Calu3 (cell line): ENCODE data around the gene IBA57. TPM values are rescaled to one million over a fixed set of nuclear protein-coding genes. Genes with fewer than 3 reads are reported as not detected.

Source experiments
- BruUV-seq: library from RNA; stranded (reverse); fragments of 400-500 nt; replicated peaks from 2 replicates; lab custom pipeline; 2021; lab: Mats Ljungman, UMichigan
- CTCF ChIA-PET: fragments of 300-600 bp; sonication (Branson Sonifier 250); formaldehyde crosslinking; loops from one replicate; lab custom pipeline; 2022; ENCODE audit warnings: antibody characterized with exemption; lab: Charles Lee
- DNase-seq: peaks from one replicate; pipeline ENCODE4 v3.0.0; 2022
- H3K27ac Mint-ChIP-seq: one replicate; pipeline ENCODE4 v1.8.0; 2022; ENCODE audit warnings: mixed read lengths; ENCODE audit not compliant: unreplicated experiment
- H3K27me3 Mint-ChIP-seq: one replicate; pipeline ENCODE4 v1.8.0; 2022; ENCODE audit warnings: mixed read lengths; ENCODE audit not compliant: unreplicated experiment
- H3K36me3 Mint-ChIP-seq: one replicate; pipeline ENCODE4 v1.8.0; 2022; ENCODE audit warnings: mild to moderate bottlenecking, moderate library complexity, mixed read lengths; ENCODE audit not compliant: insufficient read depth, unreplicated experiment
- H3K4me1 Mint-ChIP-seq: one replicate; pipeline ENCODE4 v1.8.0; 2022; ENCODE audit warnings: mild to moderate bottlenecking, low read depth, mixed read lengths; ENCODE audit not compliant: unreplicated experiment
- H3K4me3 Mint-ChIP-seq: one replicate; pipeline ENCODE4 v1.8.0; 2022; ENCODE audit warnings: mild to moderate bottlenecking, low read depth, moderate library complexity, mixed read lengths; ENCODE audit not compliant: unreplicated experiment
- H3K9me3 Mint-ChIP-seq: one replicate; pipeline ENCODE4 v1.8.0; 2022; ENCODE audit warnings: low read depth, mixed read lengths; ENCODE audit not compliant: unreplicated experiment
- intact Hi-C: fragments of 100-400 bp; cut with micrococcal nuclease; formaldehyde crosslinking; loops from one replicate; pipeline ENCODE4 v1.10.0; 2022; ENCODE audit not compliant: unreplicated experiment
- total RNA-seq: library from RNA; stranded (reverse); gene quantifications from 2 replicates; pipeline ENCODE4 v1.2.3, GENCODE V29; 2022
- TF ChIP-seq, protein P1 (sequence below): fragments of 200-600 bp; IDR thresholded peaks from one replicate; pipeline ENCODE4 v1.8.0; 2022; ENCODE audit warnings: antibody characterized with exemption; ENCODE audit not compliant: unreplicated experiment

The IBA57 gene
- total RNA-seq, 1 experiment from 2014 or later: 9.2 TPM

DNA sequence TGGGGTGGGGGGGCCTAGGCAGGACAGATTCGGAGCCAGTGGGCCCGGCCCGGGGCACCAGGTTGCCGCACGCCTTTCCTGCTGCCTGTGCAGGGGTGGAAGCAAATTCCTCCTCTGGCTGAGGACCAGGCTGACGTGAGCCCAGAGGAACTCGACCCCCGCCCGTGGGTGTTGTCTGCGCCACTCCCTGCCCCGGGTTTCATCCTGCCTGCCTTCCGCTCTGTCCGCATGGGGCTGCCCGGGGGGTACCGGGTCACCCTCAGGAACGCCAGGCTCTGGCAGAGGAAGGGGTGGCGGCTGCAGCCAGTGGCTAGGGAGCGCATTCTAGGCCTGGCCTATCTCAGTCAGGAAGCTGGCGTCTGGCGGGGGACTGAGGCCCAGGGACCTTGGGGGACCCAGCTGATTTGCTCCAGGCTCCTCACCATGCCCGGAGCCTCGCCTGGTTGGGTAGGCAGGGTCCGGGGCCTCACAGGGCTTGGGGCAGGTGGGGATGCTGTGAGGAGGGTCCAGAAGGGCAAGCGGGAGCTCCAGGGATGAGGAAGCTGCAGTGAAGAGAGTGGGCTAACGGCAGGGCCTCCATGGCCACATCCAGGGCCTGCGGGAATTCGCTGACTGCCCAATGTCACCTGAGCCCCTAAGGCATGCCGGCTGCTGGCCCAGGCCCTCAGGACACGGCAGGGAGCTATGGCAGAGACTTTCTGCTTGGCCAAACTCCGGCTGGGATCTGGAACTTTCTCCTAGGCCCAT lies 2.4 kb upstream of the IBA57 start:
- CTCF ChIA-PET: no interaction called here
- BruUV-seq: no TSS peak
- TF ChIP-seq, protein P1, sequence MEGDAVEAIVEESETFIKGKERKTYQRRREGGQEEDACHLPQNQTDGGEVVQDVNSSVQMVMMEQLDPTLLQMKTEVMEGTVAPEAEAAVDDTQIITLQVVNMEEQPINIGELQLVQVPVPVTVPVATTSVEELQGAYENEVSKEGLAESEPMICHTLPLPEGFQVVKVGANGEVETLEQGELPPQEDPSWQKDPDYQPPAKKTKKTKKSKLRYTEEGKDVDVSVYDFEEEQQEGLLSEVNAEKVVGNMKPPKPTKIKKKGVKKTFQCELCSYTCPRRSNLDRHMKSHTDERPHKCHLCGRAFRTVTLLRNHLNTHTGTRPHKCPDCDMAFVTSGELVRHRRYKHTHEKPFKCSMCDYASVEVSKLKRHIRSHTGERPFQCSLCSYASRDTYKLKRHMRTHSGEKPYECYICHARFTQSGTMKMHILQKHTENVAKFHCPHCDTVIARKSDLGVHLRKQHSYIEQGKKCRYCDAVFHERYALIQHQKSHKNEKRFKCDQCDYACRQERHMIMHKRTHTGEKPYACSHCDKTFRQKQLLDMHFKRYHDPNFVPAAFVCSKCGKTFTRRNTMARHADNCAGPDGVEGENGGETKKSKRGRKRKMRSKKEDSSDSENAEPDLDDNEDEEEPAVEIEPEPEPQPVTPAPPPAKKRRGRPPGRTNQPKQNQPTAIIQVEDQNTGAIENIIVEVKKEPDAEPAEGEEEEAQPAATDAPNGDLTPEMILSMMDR: no peak
- Mint-ChIP-seq H3K4me1 (peaks cover 14% of the 10 kb centered on the region), H3K9me3 (no peaks in the 10 kb centered on the region), H3K4me3 (peak overlapping the region; percentile 84), H3K27ac (peak overlapping the region; percentile 63), H3K27me3 (no peaks in the 10 kb centered on the region), H3K36me3 (peaks cover 49% of the 10 kb centered on the region)
- intact Hi-C loops: no loop called here
- DNase-seq: peak; percentile 65

DNA sequence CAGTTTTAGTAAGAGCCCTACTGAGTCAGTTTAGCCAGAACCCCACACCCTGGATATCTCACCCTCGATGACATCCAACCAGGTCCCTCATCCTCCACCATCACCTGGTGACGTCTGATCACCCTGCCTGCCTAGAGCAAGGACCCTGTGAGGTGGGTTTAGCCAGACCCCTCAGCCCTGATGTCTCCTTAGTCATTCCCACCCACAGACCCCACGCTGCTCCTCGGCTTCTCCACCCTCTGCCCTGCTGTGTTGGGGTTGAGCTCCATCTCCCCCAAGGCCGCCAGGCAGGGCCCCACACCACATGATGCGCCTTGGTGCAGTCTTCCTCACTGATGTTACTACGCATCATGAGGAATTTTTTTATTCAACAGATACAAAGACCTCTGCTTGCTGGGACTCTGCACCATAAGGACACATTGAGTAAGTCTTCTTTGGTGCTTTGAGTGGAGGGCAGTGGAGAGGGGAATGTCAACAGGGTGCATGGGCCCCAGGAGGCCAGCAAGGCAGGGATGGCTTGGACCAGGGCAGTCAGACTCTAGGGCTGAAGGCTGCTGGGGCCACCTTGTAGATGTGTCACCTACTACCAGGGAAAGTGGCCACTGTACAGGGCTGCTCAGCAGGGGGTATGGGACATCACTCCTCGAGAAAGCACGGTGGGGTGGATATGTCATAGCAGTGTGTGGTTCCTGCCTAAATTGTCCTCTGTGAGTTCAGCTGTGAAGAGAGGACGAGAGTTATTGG lies 1.7 kb upstream of the IBA57 start:
- Mint-ChIP-seq H3K27ac (peak overlapping the region; percentile 98), H3K4me1 (peaks cover 14% of the 10 kb centered on the region), H3K36me3 (peaks cover 49% of the 10 kb centered on the region), H3K9me3 (no peaks in the 10 kb centered on the region), H3K4me3 (peak overlapping the region; percentile 84), H3K27me3 (no peaks in the 10 kb centered on the region)
- BruUV-seq: no TSS peak
- TF ChIP-seq, protein P1: no peak
- DNase-seq: no peak
- CTCF ChIA-PET: interaction anchor here (3.4 kb wide), 1 partner anchor 33 kb away, joined by 32 read pairs; no protein-coding TSS in a partner anchor
- intact Hi-C loops: no loop called here

DNA sequence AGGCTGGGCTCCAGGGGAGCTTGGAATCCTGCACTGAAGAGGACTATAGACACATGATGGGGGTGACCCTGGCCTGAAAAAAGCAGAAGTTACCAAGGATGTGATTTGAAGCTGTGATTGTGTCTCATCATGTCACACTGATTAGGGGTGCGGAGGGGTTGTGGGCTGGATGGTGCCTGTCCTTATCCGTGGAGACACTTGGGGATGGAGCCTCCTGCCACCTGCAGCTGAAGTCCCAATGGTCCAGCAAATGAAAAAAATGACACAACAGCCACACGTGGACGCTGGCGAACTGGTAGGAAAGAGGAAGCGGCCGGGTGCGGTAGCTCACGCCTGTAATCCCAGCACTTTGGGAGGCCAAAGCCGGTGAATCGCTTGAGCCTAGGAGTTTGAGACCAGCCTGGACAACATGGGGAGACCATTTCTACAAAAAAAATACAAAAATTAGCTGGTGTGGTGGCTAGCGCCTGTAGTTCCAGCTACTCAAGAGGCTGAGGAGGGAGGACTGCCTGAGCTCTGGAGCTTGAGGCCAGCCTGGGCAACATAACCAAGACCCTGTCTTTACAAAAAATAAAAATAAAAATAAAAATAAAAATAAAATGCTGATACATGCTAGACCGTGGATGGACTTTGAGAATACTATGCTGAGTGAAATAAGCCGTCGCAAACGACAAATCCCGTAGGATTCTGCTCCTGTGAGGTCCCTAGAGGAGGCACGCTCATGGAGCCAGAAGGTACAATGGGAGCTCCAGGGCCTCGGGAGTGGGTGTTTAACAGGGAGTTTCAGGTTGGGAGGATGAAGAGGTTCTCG lies 838 bp upstream of the IBA57 start:
- intact Hi-C loops: no loop called here
- peak overlapping the region; percentile 98 for H3K27ac Mint-ChIP-seq
- no peaks in the 10 kb centered on the region for H3K27me3 Mint-ChIP-seq
- peaks cover 49% of the 10 kb centered on the region for H3K36me3 Mint-ChIP-seq
- H3K4me1 Mint-ChIP-seq: peaks cover 14% of the 10 kb centered on the region
- CTCF ChIA-PET: interaction anchor here (0.7 to 3.4 kb wide), 7 partner anchors 13 to 322 kb away, joined by 3 to 32 read pairs (median 3); partner anchors contain the start of gene RNF187
- H3K4me3 Mint-ChIP-seq: peak overlapping the region; percentile 84
- BruUV-seq: TSS peak; percentile 94
- no peaks in the 10 kb centered on the region for H3K9me3 Mint-ChIP-seq
- TF ChIP-seq, protein P1: no peak
- DNase-seq: no peak
